ENCODE measurements around the gene SLC12A9.
"Not testable (repeated sequence)": the region's sequence is repeated elsewhere in the genome, so short reads cannot be mapped to it uniquely, and the experiment has no call there.

SLC12A9 gene

GRCh38 chr7:100825751-100826513 lies 26.6 kb upstream of the SLC12A9 start:
- no peak for DNase-seq

DNA sequence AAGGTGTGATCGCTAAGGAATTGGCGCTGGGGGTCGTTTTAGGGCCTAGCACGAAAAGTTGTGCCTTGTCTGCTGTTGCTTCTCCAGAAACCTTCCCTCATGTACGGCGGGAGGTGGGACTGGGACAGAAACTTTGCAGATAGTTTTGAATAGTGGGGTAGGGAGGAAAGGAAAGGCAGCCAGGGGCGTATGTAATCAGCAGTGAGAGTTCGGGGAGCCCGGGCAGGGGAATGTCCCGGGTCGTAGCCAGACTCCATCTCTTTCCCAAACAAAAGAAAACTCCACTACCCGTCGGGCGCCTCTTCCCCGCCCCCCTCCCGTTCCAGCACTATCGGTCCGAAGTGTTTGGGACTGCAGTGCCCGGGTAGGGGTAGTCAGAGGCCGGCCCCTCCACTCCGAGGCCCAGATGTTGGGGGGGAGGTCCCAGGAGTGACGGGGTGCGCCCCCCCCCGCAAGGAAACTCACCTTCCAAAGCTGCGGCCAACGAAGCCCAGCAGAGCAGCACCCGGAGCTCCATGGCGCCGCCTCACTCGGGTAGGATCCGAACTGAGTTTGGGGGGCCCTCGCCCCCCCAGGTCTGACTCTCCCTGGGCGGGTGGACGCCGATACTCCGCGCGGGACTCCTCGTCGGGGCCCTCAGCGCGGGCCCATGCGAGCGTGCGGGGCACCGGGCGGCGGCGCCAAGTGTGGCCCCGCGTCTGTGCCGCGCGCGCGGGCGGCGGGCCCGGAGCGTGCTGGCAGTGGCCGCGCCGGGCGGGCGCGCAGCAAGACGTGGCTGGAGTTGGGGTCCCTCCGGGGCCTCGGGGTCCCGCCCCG lies 25.8 kb upstream of the SLC12A9 start:
- DNase-seq = no peak

DNA sequence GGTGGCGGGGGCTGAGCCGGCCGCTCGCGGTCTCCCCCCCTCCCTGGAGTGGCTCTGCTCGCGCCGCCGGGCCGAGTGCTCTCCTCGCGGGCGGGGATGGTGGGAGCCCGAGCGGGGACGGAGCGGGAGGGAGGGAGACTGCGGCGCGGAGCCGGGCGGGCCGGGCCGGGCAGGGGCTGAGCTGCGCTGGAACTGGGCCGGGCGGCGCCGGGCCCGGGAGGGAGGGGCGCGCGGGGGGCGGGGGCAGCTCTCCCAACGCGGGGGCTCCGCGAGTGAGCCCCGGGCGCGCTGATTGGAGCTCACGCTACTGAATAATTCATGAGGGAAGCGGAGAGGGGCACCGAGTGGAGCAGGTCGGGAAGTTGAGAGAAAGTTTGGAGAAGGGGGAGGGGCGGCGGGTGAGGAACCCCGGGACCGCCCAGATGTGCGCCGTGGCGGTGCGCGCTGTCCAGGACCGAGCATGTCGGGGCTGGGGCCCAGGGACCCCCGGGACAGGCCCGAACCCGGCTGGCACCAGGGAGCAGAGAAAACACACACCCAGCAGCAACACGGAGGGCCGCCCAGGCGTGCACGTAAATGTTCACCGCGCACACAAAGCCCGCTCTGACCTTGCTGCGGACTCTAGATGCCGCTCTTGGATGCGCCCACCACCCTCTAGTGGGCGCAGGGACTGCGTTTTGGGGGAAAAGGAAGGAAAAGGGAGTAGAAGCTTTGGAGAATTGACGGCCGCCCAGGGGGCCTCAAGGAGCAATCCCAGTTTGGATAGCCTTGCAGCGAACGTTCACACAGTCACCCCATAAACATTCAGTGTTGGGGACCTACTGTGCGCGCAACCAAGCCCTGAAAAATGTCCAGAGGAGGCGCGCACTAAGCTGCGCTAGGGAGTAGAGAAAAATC lies 24.9 kb upstream of the SLC12A9 start, which contains the start of gene EPHB4:
Gene EPHB4, minus strand, starts transcription at position 194 of the 897 bp plus-strand sequence. CDS start 493 bp downstream, outside the sequence.
- DNase-seq = no peak

DNA sequence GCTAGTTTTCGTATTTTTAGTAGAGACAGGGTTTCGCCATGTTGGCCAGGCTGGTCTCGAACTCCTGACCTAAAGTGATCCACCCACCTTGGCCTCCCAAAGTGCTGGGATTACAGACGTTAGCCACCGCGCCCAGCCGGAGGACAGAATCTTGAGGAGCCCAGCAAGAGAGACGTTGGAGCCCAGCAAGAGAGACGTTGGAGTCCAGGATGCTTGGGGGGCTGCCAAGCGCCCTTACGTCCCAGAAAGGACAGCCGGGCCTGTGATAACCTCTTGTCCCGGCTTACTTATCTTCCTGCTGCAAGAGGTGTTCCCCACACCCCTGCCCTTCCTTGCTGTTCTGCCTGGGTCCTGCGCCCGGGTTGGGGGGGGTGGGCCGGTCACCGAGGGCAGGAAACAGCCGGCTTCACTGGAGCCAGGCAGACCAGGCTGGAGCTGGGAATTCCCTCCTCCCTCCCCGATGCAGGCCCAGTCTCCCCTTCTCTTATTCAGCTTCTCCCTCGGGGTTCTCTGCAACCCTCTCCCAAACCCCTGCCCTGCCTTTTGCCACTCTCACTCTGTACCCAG lies 23.3 kb upstream of the SLC12A9 start:
- no peak for DNase-seq

- no peak for DNase-seq
These were observed 22.1 kb upstream of the SLC12A9 start for GRCh38 chr7:100830396-100830795.

DNA sequence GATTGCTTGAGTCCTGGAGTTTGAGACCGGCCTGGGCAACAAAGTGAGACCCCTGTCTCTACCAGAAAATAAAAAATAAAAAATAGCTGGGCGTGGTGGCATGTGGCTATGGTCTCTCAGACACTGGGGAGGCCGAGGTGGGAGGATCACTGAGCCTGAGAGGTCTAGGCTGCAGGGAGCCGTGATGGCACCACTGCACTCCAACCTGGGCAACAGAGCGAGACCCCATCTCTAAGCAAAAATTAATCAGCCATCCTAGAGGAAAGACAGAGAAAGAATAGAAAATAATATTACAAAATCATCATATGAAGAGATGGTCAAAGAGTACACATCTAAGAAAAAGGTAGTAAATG lies 20.3 kb upstream of the SLC12A9 start:
- DNase-seq = no peak

GRCh38 chr7:100835903-100836811 lies 16.4 kb upstream of the SLC12A9 start:
- no peak for DNase-seq

DNA sequence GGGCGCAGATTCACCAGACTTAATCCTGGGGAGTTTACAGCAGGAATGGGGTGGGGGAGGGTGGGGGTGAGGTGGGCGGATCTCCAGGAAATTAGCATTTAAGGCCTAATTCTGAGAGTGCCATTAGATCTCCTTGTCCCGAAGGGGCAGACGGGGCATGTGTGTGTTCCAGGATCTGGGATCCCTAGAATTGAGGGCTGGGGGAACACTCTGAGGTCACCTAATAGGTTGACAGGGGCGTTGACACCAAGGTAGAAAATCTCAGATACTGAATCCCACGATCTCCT lies 15.8 kb upstream of the SLC12A9 start:
- no peak for DNase-seq

DNA sequence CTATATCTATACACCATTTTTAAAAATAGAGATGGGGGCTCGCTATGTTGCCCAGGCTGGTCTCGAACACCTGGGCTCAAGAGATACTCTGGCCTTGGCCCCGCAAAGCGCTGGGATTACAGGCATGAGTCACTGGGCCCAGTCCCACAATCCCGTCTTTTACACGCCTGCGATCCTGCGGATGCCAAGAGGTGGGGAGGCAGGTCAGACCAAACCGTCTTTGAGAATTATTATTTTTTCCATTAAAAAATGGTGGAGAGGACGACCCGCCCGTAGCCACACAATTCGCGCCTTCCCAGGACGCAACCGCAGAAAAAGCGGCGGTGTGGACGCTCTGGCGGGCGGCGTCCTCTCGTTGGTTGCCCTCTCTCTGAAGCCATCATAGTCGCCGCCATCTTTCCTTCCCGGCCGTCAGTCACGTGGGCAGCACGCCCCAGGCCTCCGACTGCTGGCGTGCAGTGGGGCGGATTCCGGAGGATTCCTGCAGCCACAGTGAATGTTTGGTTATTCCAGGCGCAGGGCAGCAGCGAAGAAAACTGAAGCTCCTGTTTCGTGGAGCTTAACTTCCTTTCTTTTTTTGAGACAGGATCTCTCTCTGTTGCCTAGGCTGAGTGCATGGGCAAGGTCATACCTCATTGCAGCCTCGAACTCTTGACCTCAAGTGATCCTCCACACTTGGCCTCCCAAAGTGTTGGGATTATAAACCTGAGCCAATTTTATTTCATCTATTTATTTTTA lies 15.2 kb upstream of the SLC12A9 start:
- peak; percentile 27 to 69 (median 46) for DNase-seq

- DNase-seq = no peak
These were observed 13.2 kb upstream of the SLC12A9 start for GRCh38 chr7:100839361-100839760.

DNA sequence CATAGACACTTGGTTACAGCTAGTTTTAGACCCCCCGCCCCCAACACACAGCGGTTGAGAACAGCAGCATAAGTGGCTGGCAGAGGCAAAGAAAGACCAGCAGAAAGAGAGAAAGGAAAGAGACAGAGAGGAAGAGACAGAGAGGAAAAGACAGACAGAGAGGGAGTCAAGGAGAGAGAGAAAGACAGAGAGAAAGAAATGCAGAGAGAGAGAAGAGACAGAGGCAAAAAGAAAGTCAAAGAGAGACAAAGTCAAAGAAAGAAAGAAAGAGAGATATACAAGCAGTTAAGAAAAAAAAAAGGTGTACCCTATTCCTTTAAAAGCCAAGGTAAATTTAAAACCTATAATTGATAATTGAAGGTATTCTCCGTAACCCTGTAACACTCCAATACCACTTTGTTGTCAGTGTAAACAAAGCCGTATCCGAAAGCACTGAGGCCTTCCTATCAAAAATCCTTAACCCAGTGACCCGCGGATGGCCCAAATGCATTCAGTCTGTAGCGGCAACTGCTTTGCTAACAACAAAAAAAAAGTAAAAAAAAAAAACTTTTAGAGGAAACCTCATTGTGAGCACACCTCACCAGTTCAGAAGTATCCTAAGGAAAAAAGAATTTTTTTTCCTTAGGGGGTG lies 11.9 kb upstream of the SLC12A9 start:
- no peak for DNase-seq

DNA sequence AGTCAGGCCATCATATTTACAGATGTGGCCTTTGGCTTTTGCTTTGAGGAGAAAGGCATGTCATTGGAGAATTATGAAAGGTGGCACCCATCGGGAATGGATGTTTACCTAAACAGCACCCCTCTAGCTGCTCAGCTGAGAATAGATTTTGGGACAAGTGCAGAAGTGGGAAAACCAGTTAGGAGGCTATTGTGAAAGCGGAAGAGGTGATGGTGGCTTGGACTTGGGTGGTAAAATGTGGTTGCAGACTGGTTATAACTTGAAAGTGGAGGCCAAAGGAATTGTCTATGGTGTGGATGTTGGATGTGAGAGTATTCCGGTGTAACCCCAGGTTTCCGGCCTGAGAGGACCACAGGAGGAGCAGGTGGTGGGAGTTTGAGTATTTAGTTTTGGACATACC lies 5.2 kb upstream of the SLC12A9 start:
- DNase-seq = no peak

- no peak for DNase-seq
These were observed 1.8 kb downstream of the SLC12A9 start for GRCh38 chr7:100854146-100854895.

DNA sequence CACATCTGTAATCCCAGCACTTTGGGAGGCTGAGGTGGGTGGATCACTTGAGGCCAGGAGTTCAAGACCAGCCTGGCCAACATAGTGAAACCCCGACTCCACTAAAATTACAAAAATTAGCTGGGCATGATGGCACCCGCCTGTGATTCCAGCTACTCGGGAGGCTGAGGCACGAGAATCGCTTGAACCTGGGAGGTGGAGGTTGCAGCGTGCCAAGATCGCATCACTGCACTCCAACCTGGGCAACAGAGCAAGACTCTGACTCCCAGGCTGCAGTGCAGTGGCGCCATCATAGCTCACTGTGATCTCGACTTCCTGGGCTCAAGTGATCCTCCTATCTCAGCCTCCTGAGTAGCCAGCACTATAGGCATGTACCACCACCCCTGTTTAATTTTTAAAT lies 2.4 kb downstream of the SLC12A9 start:
- not testable (repeated sequence) for DNase-seq

GRCh38 chr7:100855515-100855914 lies 3.0 kb downstream of the SLC12A9 start:
- DNase-seq = no peak

DNA sequence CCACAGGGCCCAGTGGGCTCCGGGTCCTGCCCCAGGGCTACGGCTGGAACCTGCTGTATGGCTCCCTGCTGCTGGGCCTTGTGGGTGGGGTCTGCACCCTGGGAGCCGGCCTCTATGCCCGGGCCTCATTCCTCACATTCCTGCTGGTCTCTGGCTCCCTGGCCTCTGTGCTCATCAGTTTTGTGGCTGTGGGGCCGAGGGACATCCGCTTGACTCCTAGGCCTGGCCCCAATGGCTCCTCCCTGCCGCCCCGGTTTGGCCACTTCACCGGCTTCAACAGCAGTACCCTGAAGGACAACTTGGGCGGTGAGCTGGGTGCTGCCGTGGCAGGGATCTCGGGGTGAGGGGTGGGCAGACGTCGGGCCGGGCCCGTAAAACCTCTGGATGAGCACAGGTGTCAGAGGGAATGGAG lies 4.4 kb downstream of the SLC12A9 start:
- no peak for DNase-seq

DNA sequence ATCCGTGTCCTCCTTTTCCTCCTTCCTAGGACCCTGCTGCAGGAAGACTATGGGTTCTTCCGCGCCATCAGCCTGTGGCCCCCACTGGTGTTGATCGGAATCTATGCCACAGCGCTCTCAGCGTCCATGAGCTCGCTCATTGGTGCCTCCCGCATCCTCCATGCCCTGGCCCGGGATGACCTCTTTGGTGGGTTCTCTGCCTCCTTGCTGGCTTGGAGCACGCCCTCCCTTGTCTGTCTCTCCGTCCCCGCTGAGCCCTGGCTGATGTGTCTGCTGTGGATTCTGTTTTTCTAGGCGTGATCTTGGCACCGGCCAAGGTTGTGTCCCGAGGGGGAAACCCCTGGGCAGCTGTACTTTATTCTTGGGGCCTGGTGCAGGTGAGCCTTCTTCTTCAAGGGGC lies 7.3 kb downstream of the SLC12A9 start:
- no peak for DNase-seq

DNA sequence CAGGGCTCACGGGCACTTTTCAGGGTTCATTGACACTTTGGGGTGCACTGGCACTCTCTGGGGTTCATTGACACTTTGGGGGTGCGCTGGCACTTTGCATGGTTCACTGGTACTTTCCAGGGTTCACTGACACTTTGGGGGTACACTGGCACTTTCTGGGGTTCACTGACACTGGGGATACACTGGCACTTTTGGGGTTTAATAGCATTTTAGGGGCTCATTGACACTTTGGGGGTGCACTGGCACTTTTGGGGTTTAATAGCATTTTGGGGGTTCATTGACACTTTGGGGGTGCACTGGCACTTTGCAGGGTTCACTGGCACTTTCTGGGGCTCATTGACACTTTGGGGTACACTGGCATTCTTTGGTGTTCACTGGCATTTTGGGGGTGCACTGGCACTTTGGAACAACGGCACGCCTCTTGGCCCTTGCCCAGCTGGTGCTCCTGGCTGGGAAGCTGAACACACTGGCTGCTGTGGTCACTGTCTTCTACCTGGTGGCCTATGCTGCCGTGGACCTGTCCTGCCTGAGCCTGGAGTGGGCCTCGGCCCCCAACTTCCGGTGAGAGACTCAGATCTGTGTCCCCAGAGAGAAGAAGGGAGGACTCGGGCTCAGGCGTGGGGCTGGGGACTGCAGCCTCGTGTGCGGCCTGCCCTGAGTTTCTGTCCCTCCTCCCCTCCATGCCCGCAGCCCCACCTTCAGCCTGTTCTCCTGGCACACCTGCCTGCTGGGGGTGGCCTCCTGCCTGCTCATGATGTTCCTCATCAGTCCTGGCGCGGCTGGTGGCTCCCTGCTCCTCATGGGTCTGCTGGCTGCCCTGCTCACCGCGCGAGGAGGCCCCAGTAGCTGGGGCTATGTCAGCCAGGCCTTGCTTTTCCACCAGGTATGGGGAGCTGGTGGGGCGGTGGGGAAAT lies 8.4 kb downstream of the SLC12A9 start:
- DNase-seq = no peak

DNA sequence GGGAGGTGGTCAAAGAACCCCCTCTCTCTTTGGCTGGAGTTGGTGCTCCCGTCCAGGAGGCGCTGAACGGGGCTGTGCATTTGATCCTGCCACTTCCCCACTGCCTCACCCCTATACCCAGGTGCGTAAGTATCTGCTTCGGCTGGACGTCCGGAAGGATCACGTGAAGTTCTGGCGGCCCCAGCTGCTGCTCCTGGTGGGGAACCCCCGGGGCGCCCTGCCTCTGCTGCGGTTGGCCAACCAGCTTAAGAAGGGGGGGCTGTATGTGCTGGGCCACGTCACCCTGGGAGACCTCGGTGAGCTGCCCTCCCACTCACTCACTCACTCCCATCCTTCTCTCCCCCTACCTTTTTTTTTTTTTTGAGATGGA lies 9.1 kb downstream of the SLC12A9 start:
- DNase-seq = no peak

Data from activated naive CD4-positive, alpha-beta T cell (primary cell).